ENCODE measurements around the gene OBP2B.
"Not testable (repeated sequence)": the region's sequence is repeated elsewhere in the genome, so short reads cannot be mapped to it uniquely, and the experiment has no call there.

The OBP2B gene

GRCh38 chr9:133221994-133222393 is 12.9 kb upstream of the OBP2B start:
- not testable (repeated sequence) for H4K20me1 ChIP-seq (ENCODE audit: insufficient read depth, low read length); H3K4me1 ChIP-seq (ENCODE audit: insufficient read depth, low read length, severe bottlenecking); H3K79me2 ChIP-seq (ENCODE audit: insufficient read depth, low read length); H3K27me3 ChIP-seq (ENCODE audit: insufficient read depth, low read length); H3K27ac ChIP-seq (ENCODE audit: low read depth, low read length, poor library complexity, severe bottlenecking); H3K4me3 ChIP-seq (ENCODE audit: low read depth, low read length, poor library complexity, severe bottlenecking); H3K9ac ChIP-seq (ENCODE audit: low read length); H3K9me3 ChIP-seq (ENCODE audit: low read length); H3K4me2 ChIP-seq (ENCODE audit: low read length); H3K9me2 ChIP-seq (ENCODE audit: low read depth, low read length); H2AFZ ChIP-seq (ENCODE audit: low read length); H3F3A ChIP-seq (ENCODE audit: insufficient read depth, low read length); H3K36me3 ChIP-seq (ENCODE audit: insufficient read depth, low read length)

GRCh38 chr9:133221177-133221809 is 12.2 kb upstream of the OBP2B start:
- H3K4me1 ChIP-seq (ENCODE audit: insufficient read depth, low read length, severe bottlenecking), result no peaks in the 10 kb centered on the region
- no peaks in the 10 kb centered on the region for H4K20me1 ChIP-seq (ENCODE audit: insufficient read depth, low read length)
- H3K9ac ChIP-seq (ENCODE audit: low read length), result no peak overlapping the region
- H3F3A ChIP-seq (ENCODE audit: insufficient read depth, low read length), result no peaks in the 10 kb centered on the region
- no peak for TF ChIP-seq EZH2 (IDR thresholded peaks at IDR 0.05; ENCODE audit: borderline replicate concordance, low read length)
- TF ChIP-seq CTCF (IDR thresholded peaks at IDR 0.05; ENCODE audit: low read length), result no peak
- no peak overlapping the region for H2AFZ ChIP-seq (ENCODE audit: low read length)
- no peaks in the 10 kb centered on the region for H3K9me3 ChIP-seq (ENCODE audit: low read length)
- no peaks in the 10 kb centered on the region for H3K9me2 ChIP-seq (ENCODE audit: low read depth, low read length)
- H3K27ac ChIP-seq (ENCODE audit: low read depth, low read length, poor library complexity, severe bottlenecking), result no peak overlapping the region
- H3K27me3 ChIP-seq (ENCODE audit: insufficient read depth, low read length), result 0 out of 2 replicates have a peak, but pooled peaks cover 5% of the 10 kb centered on the region
- H3K4me3 ChIP-seq (ENCODE audit: low read depth, low read length, poor library complexity, severe bottlenecking), result no peak overlapping the region
- H3K36me3 ChIP-seq (ENCODE audit: insufficient read depth, low read length), result no peaks in the 10 kb centered on the region
- H3K4me2 ChIP-seq (ENCODE audit: low read length), result no peak overlapping the region
- no peaks in the 10 kb centered on the region for H3K79me2 ChIP-seq (ENCODE audit: insufficient read depth, low read length)

DNA sequence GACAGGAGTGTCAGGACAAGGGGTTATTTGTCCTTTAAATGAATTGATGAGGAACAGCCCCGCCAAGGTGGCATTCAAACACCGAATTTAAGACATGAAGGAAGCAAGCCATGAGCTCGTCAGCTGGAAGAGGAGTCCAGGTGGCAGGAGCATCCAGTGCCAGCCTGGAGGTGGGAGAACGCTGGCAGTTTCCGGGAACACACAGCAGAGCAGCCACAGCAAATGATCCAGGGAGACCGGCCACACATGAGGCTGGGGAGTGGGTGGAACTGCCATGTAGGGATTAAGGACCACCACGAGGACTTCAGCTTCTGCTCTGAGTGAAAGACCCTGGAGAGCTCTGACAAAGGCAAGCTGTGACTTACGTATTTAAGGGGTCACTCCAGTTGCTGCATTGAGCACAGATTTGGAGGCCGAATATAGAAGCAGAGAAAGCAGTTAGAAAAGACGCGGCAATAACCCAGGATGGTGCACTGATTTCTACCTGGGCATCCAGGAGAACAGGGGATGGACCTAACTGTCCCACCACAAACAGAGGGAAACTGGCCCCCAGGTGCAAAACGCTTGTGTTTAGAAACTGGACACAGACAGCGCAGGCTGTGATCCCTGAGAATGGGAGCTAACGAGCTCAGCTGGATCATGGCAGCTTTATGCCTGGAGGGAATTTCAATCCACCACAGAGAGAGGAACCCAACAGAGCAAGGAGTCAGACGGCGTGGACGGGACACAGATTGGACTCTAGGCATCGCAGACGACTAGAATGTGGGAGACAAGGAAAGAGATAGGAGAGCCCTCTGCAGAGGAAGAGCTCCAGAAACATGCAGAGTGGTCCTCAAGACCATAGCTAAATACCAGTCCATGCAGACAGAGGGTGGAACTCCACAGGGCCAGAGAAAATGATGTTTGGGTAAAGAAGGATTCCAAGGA is 9.3 kb upstream of the OBP2B start:
- not testable (repeated sequence) for H3K4me3 ChIP-seq (ENCODE audit: low read depth, low read length, poor library complexity, severe bottlenecking); H3K4me2 ChIP-seq (ENCODE audit: low read length); H3K27me3 ChIP-seq (ENCODE audit: insufficient read depth, low read length); H3K9me2 ChIP-seq (ENCODE audit: low read depth, low read length); H3F3A ChIP-seq (ENCODE audit: insufficient read depth, low read length); H3K79me2 ChIP-seq (ENCODE audit: insufficient read depth, low read length); H3K36me3 ChIP-seq (ENCODE audit: insufficient read depth, low read length); H3K9ac ChIP-seq (ENCODE audit: low read length); H3K4me1 ChIP-seq (ENCODE audit: insufficient read depth, low read length, severe bottlenecking); H2AFZ ChIP-seq (ENCODE audit: low read length); H3K27ac ChIP-seq (ENCODE audit: low read depth, low read length, poor library complexity, severe bottlenecking); H4K20me1 ChIP-seq (ENCODE audit: insufficient read depth, low read length); H3K9me3 ChIP-seq (ENCODE audit: low read length)

GRCh38 chr9:133217333-133217988 is 8.4 kb upstream of the OBP2B start:
- H3K4me2 ChIP-seq (ENCODE audit: low read length), result not testable (repeated sequence)

DNA sequence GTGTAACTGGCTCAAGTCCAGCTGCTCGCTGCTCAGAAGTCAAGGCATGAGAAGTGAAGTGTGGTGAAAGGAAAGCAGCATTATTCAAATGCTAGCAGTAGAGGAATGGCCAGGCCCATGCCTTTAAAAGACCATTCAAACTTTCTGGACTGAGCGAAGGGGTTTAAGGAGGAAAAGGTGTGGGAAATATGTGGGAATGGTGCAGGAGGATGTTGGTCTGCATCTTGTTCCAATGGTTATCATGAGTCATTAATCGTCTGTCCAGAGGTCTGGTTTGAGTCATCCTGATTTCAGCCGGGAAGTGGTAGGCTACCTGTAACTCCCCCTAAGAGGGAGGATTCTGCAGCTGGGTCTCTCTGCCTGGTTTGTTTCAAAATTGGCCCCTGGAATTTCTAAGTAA is 5.2 kb upstream of the OBP2B start:
- not testable (repeated sequence) for H3K27me3 ChIP-seq (ENCODE audit: insufficient read depth, low read length); H3K9me2 ChIP-seq (ENCODE audit: low read depth, low read length); H3K4me1 ChIP-seq (ENCODE audit: insufficient read depth, low read length, severe bottlenecking); H3F3A ChIP-seq (ENCODE audit: insufficient read depth, low read length); H3K4me2 ChIP-seq (ENCODE audit: low read length); H4K20me1 ChIP-seq (ENCODE audit: insufficient read depth, low read length); H3K79me2 ChIP-seq (ENCODE audit: insufficient read depth, low read length); H3K36me3 ChIP-seq (ENCODE audit: insufficient read depth, low read length); H2AFZ ChIP-seq (ENCODE audit: low read length); H3K27ac ChIP-seq (ENCODE audit: low read depth, low read length, poor library complexity, severe bottlenecking); H3K9ac ChIP-seq (ENCODE audit: low read length); H3K4me3 ChIP-seq (ENCODE audit: low read depth, low read length, poor library complexity, severe bottlenecking); H3K9me3 ChIP-seq (ENCODE audit: low read length)

More at GRCh38 chr9:133217333-133217988, 8.4 kb upstream of the OBP2B start:
- not testable (repeated sequence) for H3F3A ChIP-seq (ENCODE audit: insufficient read depth, low read length); H3K9ac ChIP-seq (ENCODE audit: low read length); H3K27ac ChIP-seq (ENCODE audit: low read depth, low read length, poor library complexity, severe bottlenecking); H3K79me2 ChIP-seq (ENCODE audit: insufficient read depth, low read length); H3K27me3 ChIP-seq (ENCODE audit: insufficient read depth, low read length); H3K36me3 ChIP-seq (ENCODE audit: insufficient read depth, low read length); H3K4me1 ChIP-seq (ENCODE audit: insufficient read depth, low read length, severe bottlenecking); H4K20me1 ChIP-seq (ENCODE audit: insufficient read depth, low read length); H2AFZ ChIP-seq (ENCODE audit: low read length); H3K9me3 ChIP-seq (ENCODE audit: low read length); H3K4me3 ChIP-seq (ENCODE audit: low read depth, low read length, poor library complexity, severe bottlenecking); H3K9me2 ChIP-seq (ENCODE audit: low read depth, low read length)
